H9 (cell line): ENCODE data around the gene RYR3. TPM values are rescaled to one million over a fixed set of nuclear protein-coding genes. Genes with fewer than 3 reads are reported as not detected.

Experiments
- DNase-seq: peaks from one replicate; pipeline ENCODE4 v3.0.0-alpha.2; 2017
- H2AFZ ChIP-seq: one replicate; pipeline ENCODE4 v1.6.1; 2013; ENCODE audit warnings: mild to moderate bottlenecking, low read length, control low read depth, moderate library complexity
- H2AK5ac ChIP-seq: 2 replicates; pipeline ENCODE4 v1.6.1; 2013; ENCODE audit warnings: low read length, control low read depth, mixed read lengths; ENCODE audit not compliant: insufficient read length
- H2BK120ac ChIP-seq: one replicate; pipeline ENCODE4 v1.6.1; 2013; ENCODE audit warnings: low read depth, mild to moderate bottlenecking, low read length, control low read depth, inconsistent platforms; ENCODE audit not compliant: poor library complexity, severe bottlenecking
- H2BK12ac ChIP-seq: 2 replicates; pipeline ENCODE4 v1.6.1; 2013; ENCODE audit warnings: low read length, control low read depth, mixed read lengths, low read depth; ENCODE audit not compliant: insufficient read length
- H2BK15ac ChIP-seq: 2 replicates; pipeline ENCODE4 v1.6.1; 2013; ENCODE audit warnings: low read depth, low read length, control low read depth
- H2BK20ac ChIP-seq: one replicate; pipeline ENCODE4 v1.6.1; 2013; ENCODE audit warnings: low read depth, mild to moderate bottlenecking, low read length, control low read depth, inconsistent platforms; ENCODE audit not compliant: poor library complexity, severe bottlenecking
- H2BK5ac ChIP-seq: 2 replicates; pipeline ENCODE4 v1.6.1; 2013; ENCODE audit warnings: low read length, control low read depth, mixed read lengths; ENCODE audit not compliant: insufficient read length
- H3K14ac ChIP-seq: 2 replicates; pipeline ENCODE4 v1.6.1; 2013; ENCODE audit warnings: low read length, control low read depth; ENCODE audit not compliant: insufficient read depth
- H3K18ac ChIP-seq: 2 replicates; pipeline ENCODE4 v1.6.1; 2013; ENCODE audit warnings: low read depth, mild to moderate bottlenecking, mixed read lengths, low read length, control low read depth; ENCODE audit not compliant: insufficient read length
- H3K23ac ChIP-seq: 2 replicates; pipeline ENCODE4 v1.6.1; 2013; ENCODE audit warnings: low read length, control low read depth, mixed read lengths, low read depth; ENCODE audit not compliant: insufficient read length
- H3K23me2 ChIP-seq: 2 replicates; pipeline ENCODE4 v1.6.1; 2013; ENCODE audit warnings: low read depth, mild to moderate bottlenecking, mixed read lengths, low read length, control low read depth; ENCODE audit not compliant: insufficient read length, poor library complexity, severe bottlenecking
- H3K27ac ChIP-seq: 2 replicates; pipeline ENCODE4 v1.5.1; 2013; ENCODE audit warnings: low read length, control low read depth, mixed read lengths, low read depth; ENCODE audit not compliant: insufficient read length
- H3K27me3 ChIP-seq: 2 replicates; pipeline ENCODE4 v1.6.1; 2013; ENCODE audit warnings: low read length, control low read depth, inconsistent platforms; ENCODE audit not compliant: insufficient read depth
- H3K4ac ChIP-seq: 2 replicates; pipeline ENCODE4 v1.6.1; 2013; ENCODE audit warnings: low read depth, mild to moderate bottlenecking, control low read depth, inconsistent platforms, low read length, moderate library complexity
- H3K4me1 ChIP-seq: 2 replicates; pipeline ENCODE4 v1.6.1; 2013; ENCODE audit warnings: low read length, control low read depth, inconsistent platforms; ENCODE audit not compliant: insufficient read depth
- H3K4me2 ChIP-seq: 2 replicates; pipeline ENCODE4 v1.6.1; 2013; ENCODE audit warnings: low read length, control low read depth, mixed read lengths; ENCODE audit not compliant: insufficient read length, insufficient read depth
- H3K56ac ChIP-seq: 2 replicates; pipeline ENCODE4 v1.6.1; 2013; ENCODE audit warnings: low read depth, mild to moderate bottlenecking, mixed read lengths, low read length, control low read depth; ENCODE audit not compliant: insufficient read length
- H3K79me1 ChIP-seq: 2 replicates; pipeline ENCODE4 v1.6.1; 2013; ENCODE audit warnings: low read depth, mild to moderate bottlenecking, moderate library complexity, low read length, control low read depth, inconsistent platforms; ENCODE audit not compliant: insufficient read depth, poor library complexity, severe bottlenecking
- H3K79me2 ChIP-seq: 2 replicates; pipeline ENCODE4 v1.6.1; 2013; ENCODE audit warnings: low read length, control low read depth, inconsistent platforms; ENCODE audit not compliant: insufficient read depth
- H3K9ac ChIP-seq: 2 replicates; pipeline ENCODE4 v1.6.1; 2013; ENCODE audit warnings: low read length, control low read depth, mixed read lengths; ENCODE audit not compliant: insufficient read length; ENCODE audit errors: extremely low read depth
- H3K9me3 ChIP-seq: one replicate; pipeline ENCODE4 v1.6.1; 2013; ENCODE audit warnings: low read depth, low read length, inconsistent platforms; ENCODE audit not compliant: control insufficient read depth
- H3T11ph ChIP-seq: one replicate; pipeline ENCODE4 v1.6.1; 2013; ENCODE audit warnings: mild to moderate bottlenecking, low read length, control low read depth, inconsistent platforms
- H4K20me1 ChIP-seq: one replicate; pipeline ENCODE4 v1.6.1; 2013; ENCODE audit not compliant: control insufficient read depth, insufficient read length, insufficient read depth
- H4K5ac ChIP-seq: 2 replicates; pipeline ENCODE4 v1.6.1; 2013; ENCODE audit warnings: low read depth, mild to moderate bottlenecking, mixed read lengths, low read length, control low read depth; ENCODE audit not compliant: insufficient read length
- H4K8ac ChIP-seq: replicated peaks from 2 replicates; pipeline ENCODE4 v1.6.1; 2013; ENCODE audit warnings: low read length, control low read depth, mixed read lengths, low read depth; ENCODE audit not compliant: insufficient read length
- H4K91ac ChIP-seq: 2 replicates; pipeline ENCODE4 v1.6.1; 2013; ENCODE audit warnings: low read depth, mild to moderate bottlenecking, moderate library complexity, mixed read lengths, low read length, control low read depth; ENCODE audit not compliant: insufficient read length
- H3K27ac Mint-ChIP-seq, 3 experiments: 2 replicates in 2 of 3; 3 replicates in 1 of 3; pipeline ENCODE4 v1.8.0; 2020 to 2021; ENCODE audit warnings: mixed read lengths in 3 of 3, mild to moderate bottlenecking in 1 of 3, moderate library complexity in 1 of 3
- H3K27me3 Mint-ChIP-seq: 2 replicates; pipeline ENCODE4 v1.8.0; 2021; ENCODE audit warnings: low read depth, mild to moderate bottlenecking, moderate library complexity, mixed read lengths
- H3K36me3 Mint-ChIP-seq, 3 experiments: 2 replicates in 2 of 3; 3 replicates in 1 of 3; pipeline ENCODE4 v1.8.0; 2020 to 2021; ENCODE audit warnings: low read depth in 3 of 3, mixed read lengths in 3 of 3; ENCODE audit not compliant: insufficient read depth in 1 of 3
- H3K4me1 Mint-ChIP-seq, 2 experiments: 2 replicates each; pipeline ENCODE4 v1.8.0; 2020; ENCODE audit warnings: mixed read lengths in 2 of 2
- H3K4me3 Mint-ChIP-seq, 2 experiments: 2 replicates in 1 of 2; 3 replicates in 1 of 2; pipeline ENCODE4 v1.8.0; 2020 to 2021; ENCODE audit warnings: mild to moderate bottlenecking in 2 of 2, mixed read lengths in 2 of 2, moderate library complexity in 1 of 2
- H3K9me3 Mint-ChIP-seq, 2 experiments: 2 replicates in 1 of 2; 3 replicates in 1 of 2; pipeline ENCODE4 v1.8.0; 2020; ENCODE audit warnings: mild to moderate bottlenecking in 2 of 2, mixed read lengths in 2 of 2, moderate library complexity in 1 of 2
- WGBS: extraction: QIAGEN DNeasy Blood & Tissue Kit; methylation state at CpG from one replicate; pipeline ENCODE4 v1.1.7; 2013; ENCODE audit warnings: missing lambda C conversion rate, low lambda C conversion rate, mixed read lengths; ENCODE audit not compliant: insufficient read length; ENCODE audit errors: extremely low coverage; 5-methylcytosine and 5-hydroxymethylcytosine counted together
- total RNA-seq: library from RNA; stranded (reverse); gene quantifications from 2 replicates; pipeline ENCODE4 v1.2.1, GENCODE V29; 2021
- TF ChIP-seq, protein P1 (sequence below): fragments of 200-600 bp; sonication (generic); conservative IDR thresholded peaks from 3 replicates; pipeline ENCODE4 v1.8.0; 2021; ENCODE audit warnings: antibody characterized with exemption, mild to moderate bottlenecking

The RYR3 gene
- total RNA-seq, 1 experiment from 2014 or later = 0.85 TPM

DNA sequence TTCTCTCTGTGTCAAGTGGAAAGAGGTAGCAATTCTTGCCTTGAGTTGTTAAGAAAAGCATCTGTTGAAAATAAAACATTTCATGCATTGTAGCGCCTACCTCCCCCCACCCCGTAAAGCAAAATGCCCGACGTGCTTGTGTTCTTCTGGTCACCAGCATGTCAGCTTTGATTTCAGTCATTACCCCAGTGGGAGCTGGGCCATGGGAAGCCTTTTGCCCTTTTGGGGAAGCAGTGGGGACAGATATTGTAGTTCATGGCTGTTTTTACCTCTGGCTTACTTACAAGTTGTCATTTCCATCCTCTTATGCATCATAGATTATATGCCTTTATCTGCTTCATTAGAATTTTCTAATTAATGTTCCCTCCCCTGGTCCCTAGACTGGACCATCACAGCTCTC, 328.7 kb downstream of the RYR3 start:
- Histone ChIP-seq H3K79me2 (no peaks in the 10 kb centered on the region), H3K9me3 (no peaks in the 10 kb centered on the region), H4K8ac (no peak overlapping the region), H2AK5ac (no peak overlapping the region), H2BK20ac (no peak overlapping the region), H3K4me2 (no peak overlapping the region), H3K27ac (no peak overlapping the region), H3K9ac (no peak overlapping the region), H2AFZ (no peak overlapping the region), H3K56ac (no peak overlapping the region), H3K14ac (no peak overlapping the region), H4K5ac (no peak overlapping the region), H3K18ac (no peak overlapping the region), H3K4ac (no peak overlapping the region), H4K91ac (no peak overlapping the region), H3K27me3 (no peaks in the 10 kb centered on the region), H2BK12ac (no peak overlapping the region), H3K79me1 (no peaks in the 10 kb centered on the region), H2BK15ac (no peak overlapping the region), H3K23me2 (no peaks in the 10 kb centered on the region), H2BK5ac (no peak overlapping the region), H3T11ph (no peak overlapping the region), H4K20me1 (no peaks in the 10 kb centered on the region), H3K4me1 (no peaks in the 10 kb centered on the region), H3K23ac (no peak overlapping the region), H2BK120ac (no peak overlapping the region)
- Mint-ChIP-seq H3K27ac (no peak overlapping the region; a peak in 1 of 7 replicates), H3K9me3 (no peaks in the 10 kb centered on the region), H3K36me3 (no peaks in the 10 kb centered on the region), H3K27me3 (peaks cover 2% of the 10 kb centered on the region; the same call in 1 of the 2 replicates), H3K4me1 (peaks cover 5 to 17% of the 10 kb centered on the region in 2 experiments; a peak in 1 of 4 replicates), H3K4me3 (no peak overlapping the region)
- no CpG with 5 or more reads among the region's 4 CpGs for WGBS
- no peak for DNase-seq
- TF ChIP-seq, protein P1, sequence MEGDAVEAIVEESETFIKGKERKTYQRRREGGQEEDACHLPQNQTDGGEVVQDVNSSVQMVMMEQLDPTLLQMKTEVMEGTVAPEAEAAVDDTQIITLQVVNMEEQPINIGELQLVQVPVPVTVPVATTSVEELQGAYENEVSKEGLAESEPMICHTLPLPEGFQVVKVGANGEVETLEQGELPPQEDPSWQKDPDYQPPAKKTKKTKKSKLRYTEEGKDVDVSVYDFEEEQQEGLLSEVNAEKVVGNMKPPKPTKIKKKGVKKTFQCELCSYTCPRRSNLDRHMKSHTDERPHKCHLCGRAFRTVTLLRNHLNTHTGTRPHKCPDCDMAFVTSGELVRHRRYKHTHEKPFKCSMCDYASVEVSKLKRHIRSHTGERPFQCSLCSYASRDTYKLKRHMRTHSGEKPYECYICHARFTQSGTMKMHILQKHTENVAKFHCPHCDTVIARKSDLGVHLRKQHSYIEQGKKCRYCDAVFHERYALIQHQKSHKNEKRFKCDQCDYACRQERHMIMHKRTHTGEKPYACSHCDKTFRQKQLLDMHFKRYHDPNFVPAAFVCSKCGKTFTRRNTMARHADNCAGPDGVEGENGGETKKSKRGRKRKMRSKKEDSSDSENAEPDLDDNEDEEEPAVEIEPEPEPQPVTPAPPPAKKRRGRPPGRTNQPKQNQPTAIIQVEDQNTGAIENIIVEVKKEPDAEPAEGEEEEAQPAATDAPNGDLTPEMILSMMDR = no peak
